OCI-LY1 (cell line): Measurements from ENCODE around the gene TMEM200A.

Experiments used
- EZH2 ChIP-seq: fragments of 200-600 bp; sonication (generic), shearing (Covaris generic); IDR thresholded peaks from 2 replicates; pipeline ENCODE4 v1.8.0; 2017; ENCODE audit warnings: borderline replicate concordance, mixed run types, mild to moderate bottlenecking, antibody characterized with exemption, low read length, moderate library complexity, mixed read lengths
- TF ChIP-seq, protein P1 (sequence below): fragments of 200-600 bp; sonication (generic), shearing (Covaris generic); IDR thresholded peaks from 2 replicates; pipeline ENCODE4 v1.5.1; 2017; ENCODE audit warnings: mild to moderate bottlenecking, antibody characterized with exemption, low read length, moderate library complexity, mixed read lengths

- TF ChIP-seq, protein P1, sequence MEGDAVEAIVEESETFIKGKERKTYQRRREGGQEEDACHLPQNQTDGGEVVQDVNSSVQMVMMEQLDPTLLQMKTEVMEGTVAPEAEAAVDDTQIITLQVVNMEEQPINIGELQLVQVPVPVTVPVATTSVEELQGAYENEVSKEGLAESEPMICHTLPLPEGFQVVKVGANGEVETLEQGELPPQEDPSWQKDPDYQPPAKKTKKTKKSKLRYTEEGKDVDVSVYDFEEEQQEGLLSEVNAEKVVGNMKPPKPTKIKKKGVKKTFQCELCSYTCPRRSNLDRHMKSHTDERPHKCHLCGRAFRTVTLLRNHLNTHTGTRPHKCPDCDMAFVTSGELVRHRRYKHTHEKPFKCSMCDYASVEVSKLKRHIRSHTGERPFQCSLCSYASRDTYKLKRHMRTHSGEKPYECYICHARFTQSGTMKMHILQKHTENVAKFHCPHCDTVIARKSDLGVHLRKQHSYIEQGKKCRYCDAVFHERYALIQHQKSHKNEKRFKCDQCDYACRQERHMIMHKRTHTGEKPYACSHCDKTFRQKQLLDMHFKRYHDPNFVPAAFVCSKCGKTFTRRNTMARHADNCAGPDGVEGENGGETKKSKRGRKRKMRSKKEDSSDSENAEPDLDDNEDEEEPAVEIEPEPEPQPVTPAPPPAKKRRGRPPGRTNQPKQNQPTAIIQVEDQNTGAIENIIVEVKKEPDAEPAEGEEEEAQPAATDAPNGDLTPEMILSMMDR, result no peak
- TF ChIP-seq EZH2, result no peak
These were observed 12.1 kb downstream of the TMEM200A start for GRCh38 chr6:130377915-130378314.
